ENCODE data around the gene PDC.

The PDC gene

DNA sequence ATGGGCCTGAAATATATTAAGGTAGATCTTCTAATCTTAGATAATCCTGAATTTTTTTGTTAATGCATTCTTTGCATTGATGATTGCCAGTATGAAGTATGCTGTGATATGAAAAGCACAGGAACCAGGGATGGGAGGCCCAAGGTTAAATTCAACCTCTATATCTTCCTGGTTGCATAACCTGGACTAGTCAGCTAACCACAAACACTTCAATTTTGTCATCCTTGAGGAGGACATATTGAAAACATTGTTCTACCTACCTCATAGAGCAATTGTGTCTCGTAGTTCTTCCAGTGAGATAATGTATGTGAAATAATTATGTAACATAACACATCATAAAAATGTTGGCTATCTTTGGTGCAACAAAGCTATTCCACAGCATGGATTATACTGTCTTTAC, 25.6 kb downstream of the PDC start:
- Histone ChIP-seq H3K36me3 (replicated peaks; ENCODE audit: low read depth, low read length) (no peaks in the 10 kb centered on the region), H2AFZ (ENCODE audit: low read depth, low read length) (no peak overlapping the region), H3K4me2 (ENCODE audit: low read length) (no peak overlapping the region), H3K4me1 (ENCODE audit: low read length) (peaks cover 18% of the 10 kb centered on the region), H3K79me2 (ENCODE audit: low read length) (no peaks in the 10 kb centered on the region), H3K27ac (ENCODE audit: low read length) (no peak overlapping the region), H3K9ac (ENCODE audit: low read length) (no peak overlapping the region), H3K4me3 (ENCODE audit: low read length) (no peak overlapping the region), H4K20me1 (ENCODE audit: insufficient read depth, low read length) (no peaks in the 10 kb centered on the region), H3K27me3 (ENCODE audit: low read depth, low read length) (no peaks in the 10 kb centered on the region), H3K9me3 (ENCODE audit: insufficient read depth, low read length) (peaks cover 3% of the 10 kb centered on the region; the same call in 1 of the 2 replicates)
- TF ChIP-seq, protein P1, sequence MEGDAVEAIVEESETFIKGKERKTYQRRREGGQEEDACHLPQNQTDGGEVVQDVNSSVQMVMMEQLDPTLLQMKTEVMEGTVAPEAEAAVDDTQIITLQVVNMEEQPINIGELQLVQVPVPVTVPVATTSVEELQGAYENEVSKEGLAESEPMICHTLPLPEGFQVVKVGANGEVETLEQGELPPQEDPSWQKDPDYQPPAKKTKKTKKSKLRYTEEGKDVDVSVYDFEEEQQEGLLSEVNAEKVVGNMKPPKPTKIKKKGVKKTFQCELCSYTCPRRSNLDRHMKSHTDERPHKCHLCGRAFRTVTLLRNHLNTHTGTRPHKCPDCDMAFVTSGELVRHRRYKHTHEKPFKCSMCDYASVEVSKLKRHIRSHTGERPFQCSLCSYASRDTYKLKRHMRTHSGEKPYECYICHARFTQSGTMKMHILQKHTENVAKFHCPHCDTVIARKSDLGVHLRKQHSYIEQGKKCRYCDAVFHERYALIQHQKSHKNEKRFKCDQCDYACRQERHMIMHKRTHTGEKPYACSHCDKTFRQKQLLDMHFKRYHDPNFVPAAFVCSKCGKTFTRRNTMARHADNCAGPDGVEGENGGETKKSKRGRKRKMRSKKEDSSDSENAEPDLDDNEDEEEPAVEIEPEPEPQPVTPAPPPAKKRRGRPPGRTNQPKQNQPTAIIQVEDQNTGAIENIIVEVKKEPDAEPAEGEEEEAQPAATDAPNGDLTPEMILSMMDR (IDR thresholded peaks at IDR 0.05; ENCODE audit: low read depth, low read length): no peak
- TF ChIP-seq EZH2phosphoT487 (IDR thresholded peaks at IDR 0.05; ENCODE audit: low read depth): no peak

DNA sequence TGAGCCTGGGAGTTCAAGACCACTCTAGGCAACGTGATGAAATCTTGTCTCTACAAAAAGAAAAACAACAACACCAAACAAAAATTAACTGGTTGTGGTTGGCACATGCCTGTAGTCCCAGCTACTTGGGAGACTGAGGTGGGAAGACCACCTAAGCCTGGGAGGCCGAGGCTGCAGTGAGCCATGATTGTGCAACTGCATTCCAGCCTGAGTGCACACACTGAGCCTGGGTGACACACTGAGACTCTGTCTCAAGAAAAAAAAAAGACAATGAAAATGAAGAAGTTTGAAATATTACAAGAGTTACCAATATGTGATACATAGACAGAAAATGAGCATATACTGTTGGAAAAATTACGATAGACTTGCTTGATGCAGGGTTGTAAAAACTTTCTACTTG, 31.9 kb downstream of the PDC start:
- H3K4me2 ChIP-seq (ENCODE audit: low read length): peak overlapping the region; percentile 4; the same call in 1 of the 2 replicates
- H3K79me2 ChIP-seq (ENCODE audit: low read length): no peaks in the 10 kb centered on the region
- no peaks in the 10 kb centered on the region for H3K27me3 ChIP-seq (ENCODE audit: low read depth, low read length)
- no peaks in the 10 kb centered on the region for H4K20me1 ChIP-seq (ENCODE audit: insufficient read depth, low read length)
- no peak overlapping the region for H3K27ac ChIP-seq (ENCODE audit: low read length)
- H3K4me1 ChIP-seq (ENCODE audit: low read length): peaks cover 11% of the 10 kb centered on the region
- no peaks in the 10 kb centered on the region for H3K9me3 ChIP-seq (ENCODE audit: insufficient read depth, low read length)
- no peak overlapping the region for H3K9ac ChIP-seq (ENCODE audit: low read length)
- TF ChIP-seq, protein P1 (IDR thresholded peaks at IDR 0.05; ENCODE audit: low read depth, low read length): no peak
- no peak for TF ChIP-seq EZH2phosphoT487 (IDR thresholded peaks at IDR 0.05; ENCODE audit: low read depth)
- no peak overlapping the region for H3K4me3 ChIP-seq (ENCODE audit: low read length)
- no peaks in the 10 kb centered on the region for H3K36me3 ChIP-seq (replicated peaks; ENCODE audit: low read depth, low read length)
- no peak overlapping the region for H2AFZ ChIP-seq (ENCODE audit: low read depth, low read length)

DNA sequence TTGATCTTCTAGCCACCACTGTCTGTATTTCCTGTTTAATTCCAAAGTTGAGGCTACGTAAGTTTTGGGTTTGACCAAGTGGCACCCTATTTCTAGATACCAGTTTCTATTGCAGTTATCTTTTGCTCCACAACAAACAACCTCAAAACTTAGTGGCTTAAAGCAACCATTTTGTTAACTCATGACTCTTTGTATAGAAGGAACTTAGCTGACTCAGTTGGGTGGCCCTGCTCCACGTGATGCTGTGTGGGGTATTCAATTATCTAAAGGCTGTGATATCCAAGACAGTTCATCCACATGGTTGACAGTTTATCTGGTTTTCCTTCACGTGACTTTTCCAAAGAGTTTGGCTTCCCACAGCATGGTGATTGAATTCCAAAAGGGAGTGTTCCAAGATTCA, 34.8 kb downstream of the PDC start:
- no peak overlapping the region for H3K4me2 ChIP-seq (ENCODE audit: low read length)
- no peak overlapping the region for H2AFZ ChIP-seq (ENCODE audit: low read depth, low read length)
- H3K9ac ChIP-seq (ENCODE audit: low read length): no peak overlapping the region
- no peaks in the 10 kb centered on the region for H3K36me3 ChIP-seq (replicated peaks; ENCODE audit: low read depth, low read length)
- peaks cover 11% of the 10 kb centered on the region for H3K4me1 ChIP-seq (ENCODE audit: low read length)
- H3K4me3 ChIP-seq (ENCODE audit: low read length): no peak overlapping the region
- no peaks in the 10 kb centered on the region for H4K20me1 ChIP-seq (ENCODE audit: insufficient read depth, low read length)
- no peak for TF ChIP-seq EZH2phosphoT487 (IDR thresholded peaks at IDR 0.05; ENCODE audit: low read depth)
- TF ChIP-seq, protein P1 (IDR thresholded peaks at IDR 0.05; ENCODE audit: low read depth, low read length): no peak
- no peaks in the 10 kb centered on the region for H3K9me3 ChIP-seq (ENCODE audit: insufficient read depth, low read length)
- H3K27ac ChIP-seq (ENCODE audit: low read length): no peak overlapping the region
- no peaks in the 10 kb centered on the region for H3K27me3 ChIP-seq (ENCODE audit: low read depth, low read length)
- no peaks in the 10 kb centered on the region for H3K79me2 ChIP-seq (ENCODE audit: low read length)

DNA sequence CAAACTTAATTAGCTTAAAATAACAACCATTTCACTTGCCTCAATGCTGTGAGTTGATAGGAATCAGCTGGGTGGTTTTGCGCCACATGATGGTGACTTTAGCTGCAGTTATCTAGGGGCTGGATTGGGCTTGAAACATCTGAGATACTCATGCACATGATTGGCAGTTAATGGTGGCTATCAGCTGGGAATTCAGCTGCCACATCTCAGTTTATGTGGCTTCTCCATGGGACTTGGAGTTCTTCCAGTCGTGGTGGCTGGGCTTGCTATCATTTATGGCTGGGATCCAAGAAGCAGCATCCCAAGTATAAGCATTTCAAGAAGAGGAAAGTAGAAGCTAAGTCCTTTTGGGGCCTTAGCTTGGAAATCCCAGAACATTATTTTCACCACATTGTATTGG, 36.4 kb downstream of the PDC start:
- Histone ChIP-seq H3K9ac (ENCODE audit: low read length) (no peak overlapping the region), H3K4me2 (ENCODE audit: low read length) (no peak overlapping the region), H4K20me1 (ENCODE audit: insufficient read depth, low read length) (no peaks in the 10 kb centered on the region), H3K4me3 (ENCODE audit: low read length) (no peak overlapping the region), H3K36me3 (replicated peaks; ENCODE audit: low read depth, low read length) (peaks cover 7% of the 10 kb centered on the region), H3K27ac (ENCODE audit: low read length) (no peak overlapping the region), H3K4me1 (ENCODE audit: low read length) (peaks cover 22% of the 10 kb centered on the region), H3K9me3 (ENCODE audit: insufficient read depth, low read length) (no peaks in the 10 kb centered on the region), H3K79me2 (ENCODE audit: low read length) (no peaks in the 10 kb centered on the region), H2AFZ (ENCODE audit: low read depth, low read length) (no peak overlapping the region), H3K27me3 (ENCODE audit: low read depth, low read length) (no peaks in the 10 kb centered on the region)
- TF ChIP-seq, protein P1 (IDR thresholded peaks at IDR 0.05; ENCODE audit: low read depth, low read length): no peak
- TF ChIP-seq EZH2phosphoT487 (IDR thresholded peaks at IDR 0.05; ENCODE audit: low read depth): no peak

Measured in OCI-LY3 (cell line).